Liver (tissue), 9 donors: Measurements from ENCODE around the gene FCHO2. TPM values are rescaled to one million over a fixed set of nuclear protein-coding genes. Genes with fewer than 3 reads are reported as not detected.

Experiments used
- DNase-seq: peaks from one replicate; pipeline ENCODE4 v3.0.0-alpha.2; 2017; ENCODE audit warnings: low spot score
- H3K27ac ChIP-seq, 2 donors: one replicate each; pipeline ENCODE4 v1.7.0; 2013; ENCODE audit warnings: inconsistent platforms in 2 of 2, low read length in 2 of 2, control low read depth in 1 of 2, low read depth in 1 of 2, mild to moderate bottlenecking in 1 of 2
- H3K27me3 ChIP-seq, 4 donors: one replicate each; pipeline versions ENCODE4 v1.6.1 to v1.7.0; 2013; ENCODE audit warnings: low read length in 3 of 4, inconsistent platforms in 1 of 4, mild to moderate bottlenecking in 1 of 4, moderate library complexity in 1 of 4; ENCODE audit not compliant: control insufficient read depth in 4 of 4, insufficient read depth in 4 of 4
- H3K36me3 ChIP-seq, 4 donors: one replicate each; pipeline versions ENCODE4 v1.6.1 to v1.7.0; 2013; ENCODE audit warnings: low read length in 3 of 4, mild to moderate bottlenecking in 3 of 4, low read depth in 1 of 4, moderate library complexity in 1 of 4; ENCODE audit not compliant: control insufficient read depth in 4 of 4, insufficient read depth in 3 of 4
- H3K4me1 ChIP-seq, 4 donors: one replicate each; pipeline versions ENCODE4 v1.6.1 to v1.7.0; 2013; ENCODE audit warnings: low read length in 3 of 4, mild to moderate bottlenecking in 3 of 4, moderate library complexity in 1 of 4; ENCODE audit not compliant: control insufficient read depth in 4 of 4, insufficient read depth in 4 of 4
- H3K4me3 ChIP-seq, 3 donors: one replicate each; pipeline versions ENCODE4 v1.6.1 to v1.7.0; 2013; ENCODE audit warnings: low read length in 3 of 3, control low read depth in 1 of 3, low read depth in 1 of 3, mild to moderate bottlenecking in 1 of 3
- H3K9ac ChIP-seq, 2 donors: one replicate each; pipeline ENCODE4 v1.7.0; 2013; ENCODE audit warnings: low read length in 2 of 2, mild to moderate bottlenecking in 2 of 2, moderate library complexity in 2 of 2, control low read depth in 1 of 2, low read depth in 1 of 2
- H3K9me3 ChIP-seq, 4 donors: one replicate each; pipeline versions ENCODE4 v1.6.1 to v1.7.0; 2013; ENCODE audit warnings: low read length in 3 of 4; ENCODE audit not compliant: control insufficient read depth in 4 of 4
- EGR1 ChIP-seq, 2 donors: IDR thresholded peaks; 2 replicates each; pipeline ENCODE4 v1.6.1; 2016 to 2018; ENCODE audit warnings: antibody characterized with exemption in 2 of 2, low read depth in 2 of 2
- FOXA1 ChIP-seq: IDR thresholded peaks from 2 replicates; pipeline ENCODE4 v1.6.1; 2016; ENCODE audit warnings: antibody characterized with exemption
- FOXA2 ChIP-seq: IDR thresholded peaks from 2 replicates; pipeline ENCODE4 v1.6.1; 2016; ENCODE audit warnings: antibody characterized with exemption
- GABPA ChIP-seq, 2 donors: IDR thresholded peaks in 1 of 2; conservative IDR thresholded peaks in 1 of 2; 2 replicates each; pipeline ENCODE4 v1.6.1; 2016; ENCODE audit warnings: antibody characterized with exemption in 2 of 2, mild to moderate bottlenecking in 1 of 2, moderate library complexity in 1 of 2
- HNF4A ChIP-seq, 2 donors: conservative IDR thresholded peaks; 2 replicates each; pipeline ENCODE4 v1.6.1; 2016; ENCODE audit warnings: antibody characterized with exemption in 2 of 2, mild to moderate bottlenecking in 2 of 2
- HNF4G ChIP-seq: IDR thresholded peaks from 2 replicates; pipeline ENCODE4 v1.6.1; 2016; ENCODE audit warnings: antibody characterized with exemption
- JUND ChIP-seq, 2 donors: IDR thresholded peaks; 2 replicates each; pipeline ENCODE4 v1.6.1; 2016; ENCODE audit warnings: antibody characterized with exemption in 2 of 2
- NR2F2 ChIP-seq: IDR thresholded peaks from 2 replicates; pipeline ENCODE4 v1.6.1; 2016; ENCODE audit warnings: antibody characterized with exemption
- RAD21 ChIP-seq, 2 donors: IDR thresholded peaks; 2 replicates each; pipeline ENCODE4 v1.6.1; 2016; ENCODE audit warnings: antibody characterized with exemption in 2 of 2, mild to moderate bottlenecking in 2 of 2
- RXRA ChIP-seq, 2 donors: IDR thresholded peaks; 2 replicates each; pipeline ENCODE4 v1.6.1; 2017 to 2018; ENCODE audit warnings: antibody characterized with exemption in 2 of 2, mild to moderate bottlenecking in 1 of 2
- SP1 ChIP-seq: IDR thresholded peaks from 2 replicates; pipeline ENCODE4 v1.6.1; 2018; ENCODE audit warnings: antibody characterized with exemption, mild to moderate bottlenecking
- TAF1 ChIP-seq: conservative IDR thresholded peaks from 2 replicates; pipeline ENCODE4 v1.6.1; 2016; ENCODE audit warnings: antibody characterized with exemption, mild to moderate bottlenecking
- YY1 ChIP-seq: IDR thresholded peaks from 2 replicates; pipeline ENCODE4 v1.6.1; 2016; ENCODE audit warnings: antibody characterized with exemption, mild to moderate bottlenecking
- WGBS: extraction: QIAGEN DNeasy Blood & Tissue Kit; methylation state at CpG from one replicate; pipeline ENCODE4 v1.1.7; 2013; 5-methylcytosine and 5-hydroxymethylcytosine counted together
- polyA plus RNA-seq, 2 donors: library from polyadenylated mRNA; stranded (reverse) in 1 of 2; unstranded in 1 of 2; fragments of 200-250 nt in 1 of 2; fragments of >200 nt in 1 of 2; fragmentation: Nextera tagmentation in 1 of 2; extraction: Ambion mirVana in 1 of 2; gene quantifications; one replicate each; pipeline versions ENCODE4 v1.2.1 to v1.2.3, GENCODE V29; 2013 to 2015
- total RNA-seq, 2 donors: library from RNA; depleted of rRNA; stranded (reverse); fragments of >200 nt; gene quantifications; one replicate each; pipeline ENCODE4 v1.2.3, GENCODE V29; 2014
- TF ChIP-seq, protein P1 (sequence below): IDR thresholded peaks from 2 replicates; pipeline ENCODE4 v1.6.1; 2016; ENCODE audit warnings: antibody characterized with exemption
- TF ChIP-seq, protein P2 (sequence below): IDR thresholded peaks from 2 replicates; pipeline ENCODE4 v1.6.1; 2016; ENCODE audit warnings: antibody characterized with exemption
- TF ChIP-seq, protein P3 (sequence below): fragments of 150-350 bp; IDR thresholded peaks from 2 replicates; pipeline ENCODE4 v1.5.1; 2017; ENCODE audit warnings: improper control_type of control experiment, low read depth, low read length; ENCODE audit not compliant: missing input control
- TF ChIP-seq, protein P4 (sequence below): IDR thresholded peaks from 2 replicates; pipeline ENCODE4 v1.6.1; 2016; ENCODE audit warnings: antibody characterized with exemption, mild to moderate bottlenecking
- TF ChIP-seq, protein P5 (sequence below): IDR thresholded peaks from 2 replicates; pipeline ENCODE4 v1.6.1; 2016; ENCODE audit warnings: antibody characterized with exemption
- donor health status: healthy.
- donor health status: healthy.
- donor health status: healthy.
- donor health status: healthy.
- donor health status: healthy.

Gene FCHO2
- total and polyA plus RNA-seq, 4 donors: 5.3 to 37.5 (median 9.3) TPM

DNA sequence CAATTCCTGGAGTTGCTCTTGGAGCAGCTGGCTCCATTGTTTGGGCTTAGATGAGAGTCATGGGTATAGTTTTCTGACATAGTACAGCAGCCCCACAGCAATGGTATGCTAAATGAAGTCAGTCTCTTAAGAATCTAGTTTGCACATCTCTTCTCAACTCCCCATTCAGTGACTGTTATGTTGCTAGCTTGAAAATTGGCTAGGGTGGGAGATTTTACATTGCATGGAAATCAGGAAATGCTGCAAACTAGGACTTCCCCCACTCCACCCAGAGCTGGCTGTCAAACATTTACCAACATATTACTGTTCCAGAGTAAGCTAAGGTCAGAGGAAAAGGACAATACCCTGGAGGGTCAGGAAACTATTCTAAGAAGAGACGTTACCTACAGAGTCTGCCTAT lies 17.6 kb upstream of the FCHO2 start:
- Histone ChIP-seq H3K4me3 (no peak overlapping the region), H3K27me3 (no peaks in the 10 kb centered on the region), H3K27ac (peak overlapping the region in 1 of 2 donors; percentile 20), H3K4me1 (peaks cover 0 to 6% (median 2%) of the 10 kb centered on the region in 4 donors), H3K9me3 (no peaks in the 10 kb centered on the region), H3K36me3 (no peaks in the 10 kb centered on the region), H3K9ac (no peak overlapping the region)
- DNase-seq: no peak
- no peak for TF ChIP-seq NR2F2
- no peak for TF ChIP-seq JUND (IDR thresholded peaks at IDR 0.05)
- TF ChIP-seq, protein P1, sequence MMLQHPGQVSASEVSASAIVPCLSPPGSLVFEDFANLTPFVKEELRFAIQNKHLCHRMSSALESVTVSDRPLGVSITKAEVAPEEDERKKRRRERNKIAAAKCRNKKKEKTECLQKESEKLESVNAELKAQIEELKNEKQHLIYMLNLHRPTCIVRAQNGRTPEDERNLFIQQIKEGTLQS: no peak
- TF ChIP-seq, protein P2, sequence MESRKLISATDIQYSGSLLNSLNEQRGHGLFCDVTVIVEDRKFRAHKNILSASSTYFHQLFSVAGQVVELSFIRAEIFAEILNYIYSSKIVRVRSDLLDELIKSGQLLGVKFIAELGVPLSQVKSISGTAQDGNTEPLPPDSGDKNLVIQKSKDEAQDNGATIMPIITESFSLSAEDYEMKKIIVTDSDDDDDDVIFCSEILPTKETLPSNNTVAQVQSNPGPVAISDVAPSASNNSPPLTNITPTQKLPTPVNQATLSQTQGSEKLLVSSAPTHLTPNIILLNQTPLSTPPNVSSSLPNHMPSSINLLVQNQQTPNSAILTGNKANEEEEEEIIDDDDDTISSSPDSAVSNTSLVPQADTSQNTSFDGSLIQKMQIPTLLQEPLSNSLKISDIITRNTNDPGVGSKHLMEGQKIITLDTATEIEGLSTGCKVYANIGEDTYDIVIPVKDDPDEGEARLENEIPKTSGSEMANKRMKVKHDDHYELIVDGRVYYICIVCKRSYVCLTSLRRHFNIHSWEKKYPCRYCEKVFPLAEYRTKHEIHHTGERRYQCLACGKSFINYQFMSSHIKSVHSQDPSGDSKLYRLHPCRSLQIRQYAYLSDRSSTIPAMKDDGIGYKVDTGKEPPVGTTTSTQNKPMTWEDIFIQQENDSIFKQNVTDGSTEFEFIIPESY: no peak
- TF ChIP-seq, protein P3, sequence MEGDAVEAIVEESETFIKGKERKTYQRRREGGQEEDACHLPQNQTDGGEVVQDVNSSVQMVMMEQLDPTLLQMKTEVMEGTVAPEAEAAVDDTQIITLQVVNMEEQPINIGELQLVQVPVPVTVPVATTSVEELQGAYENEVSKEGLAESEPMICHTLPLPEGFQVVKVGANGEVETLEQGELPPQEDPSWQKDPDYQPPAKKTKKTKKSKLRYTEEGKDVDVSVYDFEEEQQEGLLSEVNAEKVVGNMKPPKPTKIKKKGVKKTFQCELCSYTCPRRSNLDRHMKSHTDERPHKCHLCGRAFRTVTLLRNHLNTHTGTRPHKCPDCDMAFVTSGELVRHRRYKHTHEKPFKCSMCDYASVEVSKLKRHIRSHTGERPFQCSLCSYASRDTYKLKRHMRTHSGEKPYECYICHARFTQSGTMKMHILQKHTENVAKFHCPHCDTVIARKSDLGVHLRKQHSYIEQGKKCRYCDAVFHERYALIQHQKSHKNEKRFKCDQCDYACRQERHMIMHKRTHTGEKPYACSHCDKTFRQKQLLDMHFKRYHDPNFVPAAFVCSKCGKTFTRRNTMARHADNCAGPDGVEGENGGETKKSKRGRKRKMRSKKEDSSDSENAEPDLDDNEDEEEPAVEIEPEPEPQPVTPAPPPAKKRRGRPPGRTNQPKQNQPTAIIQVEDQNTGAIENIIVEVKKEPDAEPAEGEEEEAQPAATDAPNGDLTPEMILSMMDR: no peak
- peak in 1 of 2 donors; percentile 30 for TF ChIP-seq HNF4A (conservative IDR thresholded peaks at IDR 0.05)
- TF ChIP-seq GABPA (IDR thresholded peaks at IDR 0.05 in 1 of 2, conservative IDR thresholded peaks at IDR 0.05 in 1 of 2): no peak
- TF ChIP-seq RXRA (IDR thresholded peaks at IDR 0.05): peak in 1 of 2 donors; percentile 56
- peak; percentile 45 for TF ChIP-seq SP1
- WGBS: 7% methylated on average over 1 of the region's 1 CpG

DNA sequence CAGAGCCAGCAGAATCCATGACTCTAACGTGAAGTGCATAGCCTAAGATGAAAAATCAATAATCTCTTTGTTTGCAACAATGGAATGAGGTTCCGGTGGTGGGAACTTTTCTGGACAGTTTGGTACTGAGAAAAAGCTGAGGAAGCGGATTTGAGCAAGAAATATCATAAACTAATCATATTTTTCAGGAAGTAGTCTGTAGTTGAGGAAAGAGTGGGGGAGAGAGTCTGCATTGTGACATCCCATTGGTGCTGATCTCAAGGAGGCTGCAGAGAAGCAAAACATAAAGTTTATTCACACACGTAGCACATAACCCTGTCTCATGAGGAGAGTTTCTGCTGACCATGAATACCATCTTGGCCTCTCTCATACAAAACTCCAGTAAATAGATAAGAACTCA lies 15.8 kb upstream of the FCHO2 start:
- Histone ChIP-seq H3K27ac (no peak overlapping the region), H3K36me3 (no peaks in the 10 kb centered on the region), H3K4me1 (peaks cover 0 to 6% (median 2%) of the 10 kb centered on the region in 4 donors), H3K9ac (no peak overlapping the region), H3K9me3 (no peaks in the 10 kb centered on the region), H3K4me3 (no peak overlapping the region), H3K27me3 (no peaks in the 10 kb centered on the region)
- TF ChIP-seq GABPA (IDR thresholded peaks at IDR 0.05 in 1 of 2, conservative IDR thresholded peaks at IDR 0.05 in 1 of 2) (no peak), FOXA1 (no peak), FOXA2 (no peak), RAD21 (IDR thresholded peaks at IDR 0.05) (no peak), TAF1 (no peak), NR2F2 (no peak), HNF4G (no peak), SP1 (no peak), RXRA (IDR thresholded peaks at IDR 0.05) (no peak), YY1 (no peak), JUND (IDR thresholded peaks at IDR 0.05) (no peak), EGR1 (IDR thresholded peaks at IDR 0.05; ENCODE audit: low read depth in 2 of 2) (no peak), HNF4A (conservative IDR thresholded peaks at IDR 0.05) (no peak)
- TF ChIP-seq, protein P3: no peak
- TF ChIP-seq, protein P4, sequence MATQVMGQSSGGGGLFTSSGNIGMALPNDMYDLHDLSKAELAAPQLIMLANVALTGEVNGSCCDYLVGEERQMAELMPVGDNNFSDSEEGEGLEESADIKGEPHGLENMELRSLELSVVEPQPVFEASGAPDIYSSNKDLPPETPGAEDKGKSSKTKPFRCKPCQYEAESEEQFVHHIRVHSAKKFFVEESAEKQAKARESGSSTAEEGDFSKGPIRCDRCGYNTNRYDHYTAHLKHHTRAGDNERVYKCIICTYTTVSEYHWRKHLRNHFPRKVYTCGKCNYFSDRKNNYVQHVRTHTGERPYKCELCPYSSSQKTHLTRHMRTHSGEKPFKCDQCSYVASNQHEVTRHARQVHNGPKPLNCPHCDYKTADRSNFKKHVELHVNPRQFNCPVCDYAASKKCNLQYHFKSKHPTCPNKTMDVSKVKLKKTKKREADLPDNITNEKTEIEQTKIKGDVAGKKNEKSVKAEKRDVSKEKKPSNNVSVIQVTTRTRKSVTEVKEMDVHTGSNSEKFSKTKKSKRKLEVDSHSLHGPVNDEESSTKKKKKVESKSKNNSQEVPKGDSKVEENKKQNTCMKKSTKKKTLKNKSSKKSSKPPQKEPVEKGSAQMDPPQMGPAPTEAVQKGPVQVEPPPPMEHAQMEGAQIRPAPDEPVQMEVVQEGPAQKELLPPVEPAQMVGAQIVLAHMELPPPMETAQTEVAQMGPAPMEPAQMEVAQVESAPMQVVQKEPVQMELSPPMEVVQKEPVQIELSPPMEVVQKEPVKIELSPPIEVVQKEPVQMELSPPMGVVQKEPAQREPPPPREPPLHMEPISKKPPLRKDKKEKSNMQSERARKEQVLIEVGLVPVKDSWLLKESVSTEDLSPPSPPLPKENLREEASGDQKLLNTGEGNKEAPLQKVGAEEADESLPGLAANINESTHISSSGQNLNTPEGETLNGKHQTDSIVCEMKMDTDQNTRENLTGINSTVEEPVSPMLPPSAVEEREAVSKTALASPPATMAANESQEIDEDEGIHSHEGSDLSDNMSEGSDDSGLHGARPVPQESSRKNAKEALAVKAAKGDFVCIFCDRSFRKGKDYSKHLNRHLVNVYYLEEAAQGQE: no peak
- TF ChIP-seq, protein P5, sequence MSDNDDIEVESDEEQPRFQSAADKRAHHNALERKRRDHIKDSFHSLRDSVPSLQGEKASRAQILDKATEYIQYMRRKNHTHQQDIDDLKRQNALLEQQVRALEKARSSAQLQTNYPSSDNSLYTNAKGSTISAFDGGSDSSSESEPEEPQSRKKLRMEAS: no peak
- TF ChIP-seq, protein P1: no peak
- TF ChIP-seq, protein P2: no peak
- WGBS: 51% methylated on average over 4 of the region's 4 CpGs
- DNase-seq: no peak
